ENCODE results near the gene IL17B. TPM values are rescaled to one million over a fixed set of nuclear protein-coding genes. Genes with fewer than 3 reads are reported as not detected.
"Not testable (repeated sequence)": the region's sequence is repeated elsewhere in the genome, so short reads cannot be mapped to it uniquely, and the experiment has no call there.

IL17B gene
- total RNA-seq, 2 donors from 2014 or later, result not detected

- no peak overlapping the region for H3K4me3 Mint-ChIP-seq
- Histone ChIP-seq H3K27ac (ENCODE audit: low read depth, low read length) (no peak overlapping the region), H3K4me3 (ENCODE audit: low read length) (no peak overlapping the region), H3K4me1 (ENCODE audit: control insufficient read depth, insufficient read depth, low read length) (no peaks in the 10 kb centered on the region), H3K27me3 (ENCODE audit: control insufficient read depth, insufficient read depth, low read length, poor library complexity, severe bottlenecking) (no peaks in the 10 kb centered on the region), H3K9ac (ENCODE audit: extremely low read depth, low read length, poor library complexity, severe bottlenecking) (no peak overlapping the region), H3K36me3 (ENCODE audit: control insufficient read depth, insufficient read depth, low read length) (no peaks in the 10 kb centered on the region), H3K9me3 (ENCODE audit: control insufficient read depth, low read length) (peaks cover 16% of the 10 kb centered on the region)
- peaks cover 6% of the 10 kb centered on the region for H3K9me3 Mint-ChIP-seq
- H3K27me3 Mint-ChIP-seq (ENCODE audit: insufficient read depth), result no peaks in the 10 kb centered on the region
- DNase-seq, result no peak
- no peaks in the 10 kb centered on the region for H3K36me3 Mint-ChIP-seq (ENCODE audit: low read depth)
- no peaks in the 10 kb centered on the region for H3K4me1 Mint-ChIP-seq
- WGBS, 2 experiments (ENCODE audit: insufficient coverage in 1 of 2, insufficient read length in 1 of 2), result 91 to 95% methylated on average over 8 to 19 of the region's 19 CpGs
- H3K27ac Mint-ChIP-seq, result no peak overlapping the region
- no peak for TF ChIP-seq CTCF (conservative IDR thresholded peaks at IDR 0.05)
Observed at GRCh38 chr5:149392718-149393117, 13.6 kb upstream of the IL17B start.

- Mint-ChIP-seq H3K27me3 (ENCODE audit: insufficient read depth) (no peaks in the 10 kb centered on the region), H3K4me1 (no peaks in the 10 kb centered on the region), H3K9me3 (peaks cover 6% of the 10 kb centered on the region), H3K4me3 (no peak overlapping the region), H3K36me3 (ENCODE audit: low read depth) (no peaks in the 10 kb centered on the region), H3K27ac (no peak overlapping the region)
- H3K4me1 ChIP-seq (ENCODE audit: control insufficient read depth, insufficient read depth, low read length), result no peaks in the 10 kb centered on the region
- H3K27me3 ChIP-seq (ENCODE audit: control insufficient read depth, insufficient read depth, low read length, poor library complexity, severe bottlenecking), result no peaks in the 10 kb centered on the region
- no peaks in the 10 kb centered on the region for H3K36me3 ChIP-seq (ENCODE audit: control insufficient read depth, insufficient read depth, low read length)
- DNase-seq, result no peak
- 83 to 85% methylated on average over 6 of the region's 6 CpGs for WGBS, 2 experiments (ENCODE audit: insufficient coverage in 1 of 2, insufficient read length in 1 of 2)
- H3K27ac ChIP-seq (ENCODE audit: low read depth, low read length), result no peak overlapping the region
- H3K9me3 ChIP-seq (ENCODE audit: control insufficient read depth, low read length), result peaks cover 16% of the 10 kb centered on the region
- H3K4me3 ChIP-seq (ENCODE audit: low read length), result no peak overlapping the region
- no peak for TF ChIP-seq CTCF (conservative IDR thresholded peaks at IDR 0.05)
- no peak overlapping the region for H3K9ac ChIP-seq (ENCODE audit: extremely low read depth, low read length, poor library complexity, severe bottlenecking)
Observed at GRCh38 chr5:149391524-149391923, 12.4 kb upstream of the IL17B start.

GRCh38 chr5:149391076-149391475 is 12.0 kb upstream of the IL17B start:
- not testable (repeated sequence) for H3K9ac ChIP-seq (ENCODE audit: extremely low read depth, low read length, poor library complexity, severe bottlenecking); H3K4me3 ChIP-seq (ENCODE audit: low read length); H3K27ac Mint-ChIP-seq; H3K4me3 Mint-ChIP-seq; H3K4me1 Mint-ChIP-seq; H3K27ac ChIP-seq (ENCODE audit: low read depth, low read length); H3K36me3 ChIP-seq (ENCODE audit: control insufficient read depth, insufficient read depth, low read length); H3K27me3 ChIP-seq (ENCODE audit: control insufficient read depth, insufficient read depth, low read length, poor library complexity, severe bottlenecking); H3K36me3 Mint-ChIP-seq (ENCODE audit: low read depth); DNase-seq; H3K4me1 ChIP-seq (ENCODE audit: control insufficient read depth, insufficient read depth, low read length); H3K9me3 Mint-ChIP-seq; H3K27me3 Mint-ChIP-seq (ENCODE audit: insufficient read depth)
- WGBS, 2 experiments (ENCODE audit: insufficient coverage in 1 of 2, insufficient read length in 1 of 2), result 92 to 100% methylated on average over 3 to 6 of the region's 6 CpGs
- H3K9me3 ChIP-seq (ENCODE audit: control insufficient read depth, low read length), result peaks cover 16% of the 10 kb centered on the region

Measured in endodermal cell (in vitro differentiated cells).